WTC11 (cell line): ENCODE data around the gene GPATCH2L. TPM values are rescaled to one million over a fixed set of nuclear protein-coding genes. Genes with fewer than 3 reads are reported as not detected.

Experiments
- ATAC-seq: fragments of 200-7000 bp; cut with Tn5 transposase; 2 replicates; pipeline ENCODE4 v1.10.0; 2021; ENCODE audit warnings: mild to moderate bottlenecking, moderate library complexity
- CTCF ChIA-PET: fragments of 300-600 bp; sonication (Branson Sonifier 250); formaldehyde crosslinking; loops from one replicate; lab custom pipeline; 2021; ENCODE audit warnings: antibody characterized with exemption; lab: Charles Lee
- POLR2A ChIA-PET: fragments of 350-600 bp; sonication (Branson Sonifier 250); formaldehyde crosslinking; loops from one replicate; lab custom pipeline; 2021; ENCODE audit warnings: antibody characterized with exemption; lab: Charles Lee
- DNase-seq: peaks from one replicate; pipeline ENCODE4 v3.0.0; 2021; ENCODE audit warnings: low spot score
- H3K27ac Mint-ChIP-seq: 2 replicates; pipeline ENCODE4 v1.8.0; 2021; ENCODE audit warnings: mixed read lengths
- H3K27me3 Mint-ChIP-seq: 2 replicates; pipeline ENCODE4 v1.8.0; 2021; ENCODE audit warnings: low read depth, mild to moderate bottlenecking, moderate library complexity, mixed read lengths
- H3K36me3 Mint-ChIP-seq: 2 replicates; pipeline ENCODE4 v1.8.0; 2021; ENCODE audit warnings: mixed read lengths
- H3K4me1 Mint-ChIP-seq: 2 replicates; pipeline ENCODE4 v1.8.0; 2022; ENCODE audit warnings: mixed read lengths
- H3K4me3 Mint-ChIP-seq: 2 replicates; pipeline ENCODE4 v1.8.0; 2021; ENCODE audit warnings: mild to moderate bottlenecking, moderate library complexity, mixed read lengths
- H3K9me3 Mint-ChIP-seq: 2 replicates; pipeline ENCODE4 v1.8.0; 2021; ENCODE audit warnings: mixed read lengths
- CBFB ChIP-seq: sonication (generic); formaldehyde crosslinking; IDR thresholded peaks from 2 replicates; pipeline ENCODE4 v1.8.1; 2022; ENCODE audit warnings: mild to moderate bottlenecking, low read depth, missing genetic modification reagents
- E2F4 ChIP-seq: sonication (generic); formaldehyde crosslinking; IDR thresholded peaks from 2 replicates; pipeline ENCODE4 v1.8.1; 2022; ENCODE audit warnings: low read depth, mild to moderate bottlenecking, moderate library complexity, missing genetic modification reagents, borderline replicate concordance
- E2F5 ChIP-seq: sonication (generic); formaldehyde crosslinking; IDR thresholded peaks from 2 replicates; pipeline ENCODE4 v1.8.1; 2022; ENCODE audit warnings: mild to moderate bottlenecking, moderate library complexity, missing genetic modification reagents
- GTF2I ChIP-seq: fragments of 250-450 bp; sonication (Bioruptor Pico); conservative IDR thresholded peaks from 2 replicates; pipeline ENCODE4 v1.4.0; 2021; ENCODE audit warnings: mild to moderate bottlenecking
- HMGXB4 ChIP-seq: sonication (generic); formaldehyde crosslinking; IDR thresholded peaks from 2 replicates; pipeline ENCODE4 v1.8.1; 2023; ENCODE audit warnings: mild to moderate bottlenecking, moderate library complexity, missing genetic modification reagents
- KAT7 ChIP-seq: sonication (generic); formaldehyde crosslinking; IDR thresholded peaks from 2 replicates; pipeline ENCODE4 v1.8.1; 2023; ENCODE audit warnings: missing genetic modification reagents, mild to moderate bottlenecking, borderline replicate concordance
- NFATC4 ChIP-seq: fragments of 250-450 bp; sonication (Bioruptor Pico); IDR thresholded peaks from 2 replicates; pipeline ENCODE4 v1.9.0; 2021; ENCODE audit warnings: mild to moderate bottlenecking
- NR3C1 ChIP-seq: sonication (generic); formaldehyde crosslinking; conservative IDR thresholded peaks from 2 replicates; pipeline ENCODE4 v1.8.1; 2023; ENCODE audit warnings: low read depth, mild to moderate bottlenecking, missing genetic modification reagents
- PRDM15 ChIP-seq: sonication (generic); formaldehyde crosslinking; IDR thresholded peaks from 2 replicates; pipeline ENCODE4 v1.8.0; 2022; ENCODE audit warnings: missing genetic modification reagents
- PREB ChIP-seq: sonication (generic); formaldehyde crosslinking; IDR thresholded peaks from 2 replicates; pipeline ENCODE4 v1.8.1; 2022; ENCODE audit warnings: mild to moderate bottlenecking, missing genetic modification reagents, moderate library complexity, borderline replicate concordance
- USF1 ChIP-seq: sonication (generic); formaldehyde crosslinking; IDR thresholded peaks from 2 replicates; pipeline ENCODE4 v1.8.0; 2022; ENCODE audit warnings: mild to moderate bottlenecking, missing genetic modification reagents
- total RNA-seq: library from RNA; stranded (reverse); gene quantifications from 3 replicates; pipeline ENCODE4 v1.2.3, GENCODE V29; 2021
- TF ChIP-seq, protein P1 (sequence below): sonication (generic); formaldehyde crosslinking; IDR thresholded peaks from 2 replicates; pipeline ENCODE4 v1.8.1; 2023; ENCODE audit warnings: mild to moderate bottlenecking, missing genetic modification reagents
- TF ChIP-seq, protein P2 (sequence below): sonication (generic); formaldehyde crosslinking; IDR thresholded peaks from 2 replicates; pipeline ENCODE4 v1.8.0; 2022; ENCODE audit warnings: mild to moderate bottlenecking, missing genetic modification reagents
- TF ChIP-seq, protein P3 (sequence below): sonication (generic); formaldehyde crosslinking; IDR thresholded peaks from 2 replicates; pipeline ENCODE4 v1.8.1; 2023; ENCODE audit warnings: mild to moderate bottlenecking, missing genetic modification reagents, borderline replicate concordance

GPATCH2L gene
- total RNA-seq, 1 experiment from 2014 or later = 67.2 TPM

GRCh38 chr14:76149196-76149595 lies 2.5 kb upstream of the GPATCH2L start:
- H3K27me3 Mint-ChIP-seq = peaks cover 29% of the 10 kb centered on the region
- H3K4me1 Mint-ChIP-seq = peaks cover 20% of the 10 kb centered on the region
- DNase-seq (no peak), ATAC-seq (no peak)
- peaks cover under 1% of the 10 kb centered on the region for H3K36me3 Mint-ChIP-seq
- peaks cover 17% of the 10 kb centered on the region for H3K9me3 Mint-ChIP-seq
- no peak overlapping the region for H3K27ac Mint-ChIP-seq
- H3K4me3 Mint-ChIP-seq = no peak overlapping the region
- ChIA-PET POLR2A (no interaction called here), CTCF (interaction anchor here (0.6 kb wide), 1 partner anchor 658 kb away, joined by 3 read pairs; no protein-coding TSS in a partner anchor)
- TF ChIP-seq, protein P1, sequence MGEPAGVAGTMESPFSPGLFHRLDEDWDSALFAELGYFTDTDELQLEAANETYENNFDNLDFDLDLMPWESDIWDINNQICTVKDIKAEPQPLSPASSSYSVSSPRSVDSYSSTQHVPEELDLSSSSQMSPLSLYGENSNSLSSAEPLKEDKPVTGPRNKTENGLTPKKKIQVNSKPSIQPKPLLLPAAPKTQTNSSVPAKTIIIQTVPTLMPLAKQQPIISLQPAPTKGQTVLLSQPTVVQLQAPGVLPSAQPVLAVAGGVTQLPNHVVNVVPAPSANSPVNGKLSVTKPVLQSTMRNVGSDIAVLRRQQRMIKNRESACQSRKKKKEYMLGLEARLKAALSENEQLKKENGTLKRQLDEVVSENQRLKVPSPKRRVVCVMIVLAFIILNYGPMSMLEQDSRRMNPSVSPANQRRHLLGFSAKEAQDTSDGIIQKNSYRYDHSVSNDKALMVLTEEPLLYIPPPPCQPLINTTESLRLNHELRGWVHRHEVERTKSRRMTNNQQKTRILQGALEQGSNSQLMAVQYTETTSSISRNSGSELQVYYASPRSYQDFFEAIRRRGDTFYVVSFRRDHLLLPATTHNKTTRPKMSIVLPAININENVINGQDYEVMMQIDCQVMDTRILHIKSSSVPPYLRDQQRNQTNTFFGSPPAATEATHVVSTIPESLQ (CRISPR knock-in tag) = no peak
- TF ChIP-seq NFATC4 (CRISPR knock-in tag) (no peak), KAT7 (CRISPR knock-in tag) (no peak), CBFB (CRISPR knock-in tag) (no peak), E2F5 (CRISPR knock-in tag) (no peak), GTF2I (CRISPR knock-in tag) (no peak), HMGXB4 (CRISPR knock-in tag) (no peak), NR3C1 (CRISPR knock-in tag) (no peak), USF1 (no peak), PRDM15 (CRISPR knock-in tag) (no peak), E2F4 (CRISPR knock-in tag) (no peak), PREB (no peak)
- TF ChIP-seq, protein P2, sequence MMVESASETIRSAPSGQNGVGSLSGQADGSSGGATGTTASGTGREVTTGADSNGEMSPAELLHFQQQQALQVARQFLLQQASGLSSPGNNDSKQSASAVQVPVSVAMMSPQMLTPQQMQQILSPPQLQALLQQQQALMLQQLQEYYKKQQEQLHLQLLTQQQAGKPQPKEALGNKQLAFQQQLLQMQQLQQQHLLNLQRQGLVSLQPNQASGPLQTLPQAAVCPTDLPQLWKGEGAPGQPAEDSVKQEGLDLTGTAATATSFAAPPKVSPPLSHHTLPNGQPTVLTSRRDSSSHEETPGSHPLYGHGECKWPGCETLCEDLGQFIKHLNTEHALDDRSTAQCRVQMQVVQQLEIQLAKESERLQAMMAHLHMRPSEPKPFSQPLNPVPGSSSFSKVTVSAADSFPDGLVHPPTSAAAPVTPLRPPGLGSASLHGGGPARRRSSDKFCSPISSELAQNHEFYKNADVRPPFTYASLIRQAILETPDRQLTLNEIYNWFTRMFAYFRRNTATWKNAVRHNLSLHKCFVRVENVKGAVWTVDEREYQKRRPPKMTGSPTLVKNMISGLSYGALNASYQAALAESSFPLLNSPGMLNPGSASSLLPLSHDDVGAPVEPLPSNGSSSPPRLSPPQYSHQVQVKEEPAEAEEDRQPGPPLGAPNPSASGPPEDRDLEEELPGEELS = no peak
- TF ChIP-seq, protein P3, sequence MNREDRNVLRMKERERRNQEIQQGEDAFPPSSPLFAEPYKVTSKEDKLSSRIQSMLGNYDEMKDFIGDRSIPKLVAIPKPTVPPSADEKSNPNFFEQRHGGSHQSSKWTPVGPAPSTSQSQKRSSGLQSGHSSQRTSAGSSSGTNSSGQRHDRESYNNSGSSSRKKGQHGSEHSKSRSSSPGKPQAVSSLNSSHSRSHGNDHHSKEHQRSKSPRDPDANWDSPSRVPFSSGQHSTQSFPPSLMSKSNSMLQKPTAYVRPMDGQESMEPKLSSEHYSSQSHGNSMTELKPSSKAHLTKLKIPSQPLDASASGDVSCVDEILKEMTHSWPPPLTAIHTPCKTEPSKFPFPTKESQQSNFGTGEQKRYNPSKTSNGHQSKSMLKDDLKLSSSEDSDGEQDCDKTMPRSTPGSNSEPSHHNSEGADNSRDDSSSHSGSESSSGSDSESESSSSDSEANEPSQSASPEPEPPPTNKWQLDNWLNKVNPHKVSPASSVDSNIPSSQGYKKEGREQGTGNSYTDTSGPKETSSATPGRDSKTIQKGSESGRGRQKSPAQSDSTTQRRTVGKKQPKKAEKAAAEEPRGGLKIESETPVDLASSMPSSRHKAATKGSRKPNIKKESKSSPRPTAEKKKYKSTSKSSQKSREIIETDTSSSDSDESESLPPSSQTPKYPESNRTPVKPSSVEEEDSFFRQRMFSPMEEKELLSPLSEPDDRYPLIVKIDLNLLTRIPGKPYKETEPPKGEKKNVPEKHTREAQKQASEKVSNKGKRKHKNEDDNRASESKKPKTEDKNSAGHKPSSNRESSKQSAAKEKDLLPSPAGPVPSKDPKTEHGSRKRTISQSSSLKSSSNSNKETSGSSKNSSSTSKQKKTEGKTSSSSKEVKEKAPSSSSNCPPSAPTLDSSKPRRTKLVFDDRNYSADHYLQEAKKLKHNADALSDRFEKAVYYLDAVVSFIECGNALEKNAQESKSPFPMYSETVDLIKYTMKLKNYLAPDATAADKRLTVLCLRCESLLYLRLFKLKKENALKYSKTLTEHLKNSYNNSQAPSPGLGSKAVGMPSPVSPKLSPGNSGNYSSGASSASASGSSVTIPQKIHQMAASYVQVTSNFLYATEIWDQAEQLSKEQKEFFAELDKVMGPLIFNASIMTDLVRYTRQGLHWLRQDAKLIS (CRISPR knock-in tag) = no peak
